IPS-18a (cell line): Measurements from ENCODE around the gene MEX3D.
A peak's percentile ranks its signal among the peaks of the same experiment; 100 is the strongest.

Source experiments
- H3K27ac ChIP-seq: one replicate; pipeline ENCODE4 v1.5.1; 2013; ENCODE audit warnings: low read length
- H3K27me3 ChIP-seq: one replicate; pipeline ENCODE4 v1.6.1; 2013; ENCODE audit warnings: mild to moderate bottlenecking, low read length; ENCODE audit not compliant: control insufficient read depth, insufficient read depth
- H3K36me3 ChIP-seq: one replicate; pipeline ENCODE4 v1.6.1; 2013; ENCODE audit warnings: low read depth, low read length; ENCODE audit not compliant: control insufficient read depth
- H3K4me1 ChIP-seq: one replicate; pipeline ENCODE4 v1.6.1; 2013; ENCODE audit warnings: low read depth, low read length; ENCODE audit not compliant: control insufficient read depth
- H3K4me3 ChIP-seq: one replicate; pipeline ENCODE4 v1.5.1; 2013; ENCODE audit warnings: low read length
- H3K9ac ChIP-seq: one replicate; pipeline ENCODE4 v1.6.1; 2013; ENCODE audit warnings: mild to moderate bottlenecking, low read length, moderate library complexity
- H3K9me3 ChIP-seq: one replicate; pipeline ENCODE4 v1.6.1; 2013; ENCODE audit warnings: low read depth, low read length; ENCODE audit not compliant: control insufficient read depth

The MEX3D gene

DNA sequence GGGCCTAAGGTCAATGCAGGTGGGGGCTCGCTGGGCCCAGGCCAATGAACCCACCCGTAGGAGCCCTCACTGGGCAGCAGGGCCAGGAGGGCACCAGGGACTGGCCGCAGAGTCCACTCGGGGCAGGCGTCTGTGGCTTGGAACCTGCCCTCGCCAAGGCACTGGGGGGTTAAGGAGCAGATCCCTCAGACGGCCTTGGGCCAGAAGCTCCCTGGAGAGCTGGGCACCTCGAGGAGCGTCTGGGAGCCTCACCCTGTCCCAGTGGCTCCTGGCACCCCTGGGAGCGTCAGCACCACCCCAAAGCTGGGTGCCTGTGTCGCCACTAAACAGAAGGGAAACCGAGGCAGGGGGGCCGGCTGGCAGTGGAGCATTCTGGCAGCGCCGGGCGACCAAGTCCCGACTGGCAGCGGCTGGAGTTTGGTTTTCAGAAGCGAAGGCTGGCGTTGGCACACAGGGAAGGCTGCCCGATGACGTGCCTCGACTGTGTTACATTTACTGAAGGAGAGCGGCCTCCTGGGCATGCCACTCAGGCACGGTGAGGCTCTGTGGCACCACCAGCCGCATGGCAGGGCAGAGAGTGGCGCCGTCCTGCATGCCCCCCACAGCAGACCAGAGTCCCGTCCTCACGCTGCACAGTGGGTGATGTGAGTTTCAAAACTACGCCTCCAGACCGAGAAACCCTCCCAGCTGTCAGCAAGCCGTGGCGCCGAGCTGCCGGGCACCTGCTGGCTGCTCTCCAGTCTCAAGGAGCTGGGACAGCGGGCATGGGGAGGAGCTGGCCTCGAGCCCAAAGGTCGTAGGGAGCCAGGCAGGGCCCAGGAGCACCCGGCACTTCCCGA, 9.2 kb upstream of the MEX3D start:
- no peaks in the 10 kb centered on the region for H3K4me1 ChIP-seq
- no peaks in the 10 kb centered on the region for H3K27me3 ChIP-seq
- no peaks in the 10 kb centered on the region for H3K9me3 ChIP-seq
- no peak overlapping the region for H3K4me3 ChIP-seq
- peaks cover 30% of the 10 kb centered on the region for H3K36me3 ChIP-seq
- no peak overlapping the region for H3K27ac ChIP-seq
- no peak overlapping the region for H3K9ac ChIP-seq

DNA sequence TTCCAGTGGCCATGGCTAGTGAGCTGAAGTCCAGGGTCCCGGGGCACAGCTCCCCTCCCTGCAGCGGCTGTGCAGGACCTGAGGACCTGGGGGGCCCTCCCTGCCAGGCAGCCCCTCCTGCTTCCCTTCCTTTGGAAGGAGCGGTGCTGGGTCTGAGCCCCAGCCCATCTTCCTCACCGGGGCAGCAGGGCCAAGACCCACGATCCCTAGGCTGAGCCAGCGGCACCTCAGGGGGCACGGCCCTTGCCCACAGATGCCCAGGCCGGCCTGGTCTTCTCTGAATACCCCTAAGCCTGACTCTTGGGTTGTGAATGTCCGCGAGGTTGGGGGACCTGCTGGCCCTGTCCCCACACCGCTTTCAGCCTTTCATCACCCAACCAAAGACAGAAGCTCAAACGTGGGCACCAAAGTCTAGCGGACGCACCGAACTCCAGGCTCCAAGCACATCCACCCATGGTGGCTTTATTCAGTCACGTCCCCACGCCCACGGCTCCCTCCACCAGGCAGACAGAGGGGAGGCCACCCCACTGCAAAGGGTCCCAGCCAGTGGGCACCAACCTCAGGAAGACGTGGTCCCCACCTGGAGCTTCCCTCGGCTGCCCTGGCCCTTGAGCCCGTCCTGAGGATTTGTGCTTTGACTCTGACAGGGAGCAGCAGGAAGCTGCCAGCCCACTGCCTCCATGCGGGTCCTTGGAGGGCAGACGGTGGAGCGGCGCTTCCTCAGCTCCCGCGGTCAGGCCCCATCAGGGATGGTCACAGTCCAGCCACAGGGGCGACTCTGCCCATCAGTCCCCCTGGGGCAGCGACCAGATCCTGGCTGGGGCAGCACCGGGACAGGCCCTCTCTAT, 8.3 kb upstream of the MEX3D start:
- no peak overlapping the region for H3K4me3 ChIP-seq
- peaks cover 24% of the 10 kb centered on the region for H3K36me3 ChIP-seq
- no peaks in the 10 kb centered on the region for H3K9me3 ChIP-seq
- no peaks in the 10 kb centered on the region for H3K4me1 ChIP-seq
- no peak overlapping the region for H3K9ac ChIP-seq
- H3K27me3 ChIP-seq: no peaks in the 10 kb centered on the region
- H3K27ac ChIP-seq: no peak overlapping the region

DNA sequence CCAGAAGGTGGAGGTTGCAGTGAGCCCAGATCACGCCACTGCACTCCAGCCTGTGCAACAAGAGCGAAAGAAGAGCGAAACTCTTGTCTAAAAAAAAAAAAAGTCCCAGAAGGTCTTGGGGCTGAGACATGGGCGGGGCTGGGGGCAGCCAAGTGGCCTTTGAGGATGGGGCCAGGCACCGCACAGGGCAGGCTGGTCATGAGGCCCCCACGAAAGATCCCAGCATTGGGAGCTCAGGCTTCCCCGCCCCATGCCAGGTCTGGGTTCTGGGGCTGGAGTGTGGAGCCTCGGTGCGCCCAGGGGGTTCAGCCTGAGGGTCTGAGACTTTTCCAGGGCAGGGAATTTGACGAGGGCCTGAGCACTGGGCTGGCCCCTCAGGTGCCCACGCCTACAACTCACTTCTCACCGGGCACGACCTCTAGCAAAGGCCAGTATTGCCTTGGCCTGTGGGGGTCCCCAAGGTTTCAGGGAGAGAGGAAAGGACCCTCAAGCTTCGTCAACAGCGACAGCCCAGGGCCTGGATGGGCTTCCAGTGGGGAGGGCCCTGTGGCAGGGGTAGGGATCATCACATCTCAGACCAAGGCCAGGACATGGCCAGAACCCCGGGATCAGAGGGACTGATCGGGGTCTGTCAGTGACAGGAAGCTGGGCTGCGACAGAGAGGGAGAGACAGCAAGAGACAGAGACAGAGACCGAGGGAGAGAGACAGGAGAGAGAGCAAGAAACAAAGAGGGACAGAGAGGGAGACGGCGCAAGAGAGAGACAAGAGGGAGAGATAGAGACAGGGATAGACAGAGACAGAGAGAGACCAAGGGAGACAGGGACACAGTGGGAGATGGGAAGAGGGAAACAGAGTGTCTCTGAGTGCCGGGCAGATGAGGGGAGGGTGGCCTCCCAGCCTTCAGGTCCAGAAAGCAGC, 7.5 kb upstream of the MEX3D start:
- no peak overlapping the region for H3K9ac ChIP-seq
- H3K9me3 ChIP-seq: no peaks in the 10 kb centered on the region
- no peaks in the 10 kb centered on the region for H3K4me1 ChIP-seq
- peaks cover 6% of the 10 kb centered on the region for H3K27me3 ChIP-seq
- H3K27ac ChIP-seq: no peak overlapping the region
- no peak overlapping the region for H3K4me3 ChIP-seq
- H3K36me3 ChIP-seq: peaks cover 15% of the 10 kb centered on the region

DNA sequence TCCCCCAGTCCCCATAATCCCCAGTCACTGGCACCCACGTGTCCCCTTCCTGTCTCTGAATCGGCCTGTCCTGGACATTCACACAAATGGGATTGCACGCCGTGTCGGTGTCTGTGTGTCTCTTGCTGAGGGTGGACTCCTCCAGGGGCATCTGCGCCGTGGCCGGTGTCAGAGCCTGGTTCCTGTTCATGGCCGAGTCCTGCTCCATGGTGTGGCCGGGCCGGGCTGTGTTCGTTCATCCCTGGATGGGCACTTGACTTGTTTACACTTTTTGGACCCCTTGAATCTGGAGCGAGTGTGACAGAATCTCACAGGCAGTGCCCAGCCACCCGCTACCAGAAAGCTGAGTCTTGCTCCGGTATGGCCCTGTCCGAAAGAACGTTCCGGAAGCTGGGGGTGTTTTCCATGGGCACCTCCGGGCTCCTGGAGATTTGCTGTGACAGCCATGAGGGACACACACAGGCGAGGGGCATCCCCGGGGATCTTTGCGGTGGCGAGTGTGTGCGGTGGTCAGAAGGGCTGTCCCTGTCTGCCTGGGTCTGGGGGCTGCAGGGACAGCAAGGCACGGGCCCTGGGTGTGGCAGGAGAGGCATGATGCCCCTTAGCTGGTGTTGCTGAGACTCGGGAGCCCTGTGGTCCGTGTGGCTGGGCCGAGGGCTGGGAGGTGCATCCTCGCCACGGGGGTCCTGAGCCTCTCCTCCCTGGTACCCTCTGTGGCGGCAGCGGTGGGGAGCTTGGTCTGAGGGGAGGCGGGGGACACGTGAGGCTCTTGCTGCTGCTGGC, 6.4 kb upstream of the MEX3D start:
- Histone ChIP-seq H3K36me3 (peaks cover 5% of the 10 kb centered on the region), H3K9ac (no peak overlapping the region), H3K27ac (no peak overlapping the region), H3K27me3 (peaks cover 17% of the 10 kb centered on the region), H3K4me3 (no peak overlapping the region), H3K9me3 (no peaks in the 10 kb centered on the region), H3K4me1 (no peaks in the 10 kb centered on the region)

DNA sequence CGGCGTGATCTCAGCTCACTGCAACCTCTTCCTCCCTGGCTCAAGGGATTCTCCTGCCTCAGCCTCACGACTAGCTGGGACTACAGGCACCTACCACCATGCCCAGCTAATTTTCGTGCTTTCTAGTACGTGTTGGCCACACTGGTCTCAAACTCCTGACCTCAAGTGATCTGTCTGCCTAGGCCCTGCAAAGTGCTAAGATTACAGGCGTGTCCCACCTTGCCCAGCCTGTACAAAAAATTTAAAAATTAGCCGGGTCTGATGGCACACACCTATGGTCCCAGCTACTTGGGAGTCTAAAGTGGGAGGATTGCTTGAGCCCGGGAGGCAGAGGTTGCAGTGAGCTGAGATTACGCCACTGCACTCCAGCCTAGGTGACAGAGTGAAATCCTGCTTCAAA, 4.7 kb upstream of the MEX3D start:
- Histone ChIP-seq H3K27me3 (peaks cover 28% of the 10 kb centered on the region), H3K36me3 (no peaks in the 10 kb centered on the region), H3K9ac (no peak overlapping the region), H3K4me3 (no peak overlapping the region), H3K4me1 (no peaks in the 10 kb centered on the region), H3K9me3 (no peaks in the 10 kb centered on the region), H3K27ac (no peak overlapping the region)

DNA sequence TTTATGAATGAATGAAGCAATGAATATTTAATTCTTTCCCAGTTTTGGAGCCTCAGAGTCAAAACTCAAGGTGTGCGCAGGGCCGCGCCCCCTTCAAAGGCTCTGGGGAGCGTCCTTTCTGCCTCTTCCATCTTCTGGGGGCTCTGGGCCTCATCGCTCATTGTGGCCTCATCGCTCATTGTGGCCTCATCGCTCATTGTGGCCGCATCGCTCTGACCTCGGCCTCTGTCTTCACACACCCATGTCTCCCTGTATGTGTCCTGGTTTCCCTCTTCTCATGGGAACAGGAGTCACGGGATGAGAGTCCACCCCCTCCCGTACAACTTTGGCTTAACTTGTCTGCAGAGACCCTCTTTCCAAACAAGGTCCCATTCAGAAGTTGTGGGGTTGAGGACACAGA, 3.2 kb upstream of the MEX3D start:
- no peaks in the 10 kb centered on the region for H3K9me3 ChIP-seq
- H3K4me1 ChIP-seq: no peaks in the 10 kb centered on the region
- no peak overlapping the region for H3K9ac ChIP-seq
- no peak overlapping the region for H3K4me3 ChIP-seq
- no peak overlapping the region for H3K27ac ChIP-seq
- H3K27me3 ChIP-seq: peaks cover 28% of the 10 kb centered on the region
- H3K36me3 ChIP-seq: no peaks in the 10 kb centered on the region

DNA sequence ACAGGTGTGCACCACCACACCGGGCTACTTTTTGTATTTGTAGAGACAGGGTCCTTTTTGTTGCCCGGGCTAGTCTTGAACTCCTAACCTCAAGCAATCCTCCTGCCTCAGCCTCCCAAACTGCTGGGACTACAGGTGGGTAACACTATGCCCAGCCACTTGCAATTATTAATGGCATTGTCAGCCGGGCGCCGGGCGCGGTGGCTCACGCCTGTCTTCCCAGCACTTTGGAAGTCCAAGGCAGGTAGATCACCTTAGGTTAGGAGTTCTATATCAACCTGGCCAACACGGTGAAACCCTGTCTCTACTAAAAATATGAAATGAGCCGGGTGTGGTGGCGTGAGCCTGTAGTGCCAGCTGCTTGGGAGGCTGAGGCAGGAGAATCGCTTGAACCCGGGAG, 2.7 kb upstream of the MEX3D start:
- Histone ChIP-seq H3K9me3 (no peaks in the 10 kb centered on the region), H3K4me1 (no peaks in the 10 kb centered on the region), H3K27me3 (peaks cover 28% of the 10 kb centered on the region), H3K36me3 (no peaks in the 10 kb centered on the region), H3K27ac (no peak overlapping the region), H3K4me3 (no peak overlapping the region), H3K9ac (no peak overlapping the region)

DNA sequence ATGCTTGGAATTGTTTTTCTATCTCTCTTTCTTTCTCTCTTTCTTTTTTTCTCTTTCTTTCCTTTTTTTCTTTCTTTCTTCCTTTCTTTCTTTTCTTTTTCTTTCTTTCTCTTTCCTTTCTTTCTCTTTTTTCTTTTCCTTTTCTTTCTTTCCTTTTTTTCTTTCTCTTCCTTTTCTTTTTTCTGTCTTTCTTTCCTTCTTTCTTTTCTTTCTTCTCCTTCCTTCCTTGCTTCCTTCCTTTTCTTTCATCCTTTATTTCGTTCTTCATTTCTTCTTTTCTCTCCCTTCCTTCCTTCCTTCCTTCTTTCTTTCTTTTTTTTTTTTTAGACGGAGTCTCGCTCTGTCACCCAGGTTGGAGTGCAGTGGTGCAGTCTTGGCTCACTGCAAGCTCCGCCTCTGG, 1.9 kb upstream of the MEX3D start:
- Histone ChIP-seq H3K4me3 (no peak overlapping the region), H3K27me3 (peaks cover 28% of the 10 kb centered on the region), H3K9ac (no peak overlapping the region), H3K27ac (no peak overlapping the region), H3K4me1 (peaks cover 4% of the 10 kb centered on the region), H3K36me3 (no peaks in the 10 kb centered on the region), H3K9me3 (no peaks in the 10 kb centered on the region)

DNA sequence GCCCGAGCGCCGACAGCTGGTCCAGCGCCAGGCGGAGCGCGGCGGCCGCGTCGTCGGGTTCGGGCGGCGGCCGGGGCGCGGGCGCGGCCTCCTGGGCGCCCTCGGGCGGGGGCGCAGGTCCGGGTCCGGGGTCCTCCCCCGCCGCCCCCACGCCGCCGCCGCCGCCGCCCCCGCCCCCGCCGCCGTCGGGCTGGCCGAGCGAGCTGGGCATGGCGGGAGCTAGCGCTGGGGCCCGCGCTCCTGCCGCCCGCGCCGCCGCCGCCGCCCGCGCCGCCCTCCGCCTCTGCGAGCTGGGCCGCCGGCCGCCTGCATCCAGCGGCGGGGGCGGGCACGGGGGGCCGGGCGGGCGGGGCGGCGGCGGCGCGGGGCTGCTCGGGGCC, 287 bp downstream of the MEX3D start:
- Histone ChIP-seq H3K27me3 (peaks cover 28% of the 10 kb centered on the region), H3K4me1 (peaks cover 4% of the 10 kb centered on the region), H3K27ac (no peak overlapping the region), H3K9me3 (no peaks in the 10 kb centered on the region), H3K9ac (no peak overlapping the region), H3K4me3 (no peak overlapping the region), H3K36me3 (peaks cover 7% of the 10 kb centered on the region)

DNA sequence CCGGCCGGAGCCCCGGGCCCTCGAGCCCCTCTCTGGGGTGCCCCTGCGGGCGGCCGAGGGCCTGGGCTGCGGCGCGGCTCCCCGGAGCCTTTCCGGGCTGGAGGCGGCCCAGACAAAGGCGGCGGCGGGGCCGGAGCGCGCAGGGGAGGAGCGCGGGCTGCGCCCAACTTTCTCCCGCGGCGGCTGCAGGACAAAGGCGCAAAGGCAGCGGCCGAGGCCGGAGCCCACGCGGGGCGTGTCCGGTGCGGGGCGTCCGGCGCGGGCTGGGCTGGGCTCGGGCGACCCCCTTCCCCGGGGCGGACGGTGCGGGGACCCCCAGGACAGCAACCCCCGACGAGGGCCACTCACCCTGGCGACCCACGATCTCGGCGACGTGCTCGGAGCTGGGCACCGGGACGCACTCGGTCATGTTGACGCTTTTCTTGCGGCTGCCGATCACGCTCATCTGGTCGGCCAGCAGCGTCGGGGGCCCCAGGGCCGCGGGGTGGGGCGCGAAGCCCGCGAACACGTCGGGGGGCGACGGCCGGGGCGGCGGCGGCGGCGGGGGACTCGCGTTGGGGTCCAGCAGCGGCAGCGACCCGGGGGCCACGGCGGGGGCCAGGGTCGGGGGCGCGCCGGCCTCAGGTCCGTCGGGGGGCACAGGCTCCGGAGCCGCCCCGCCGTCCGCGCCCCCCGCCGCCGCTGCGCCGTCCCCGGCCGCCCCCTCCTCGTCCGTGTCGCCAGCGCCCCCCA, 843 bp downstream of the MEX3D start:
- peak overlapping the region; percentile 79 for H3K4me3 ChIP-seq
- H3K27ac ChIP-seq: no peak overlapping the region
- H3K4me1 ChIP-seq: peaks cover 4% of the 10 kb centered on the region
- H3K27me3 ChIP-seq: peaks cover 28% of the 10 kb centered on the region
- peaks cover 11% of the 10 kb centered on the region for H3K36me3 ChIP-seq
- H3K9ac ChIP-seq: peak overlapping the region; percentile 94
- no peaks in the 10 kb centered on the region for H3K9me3 ChIP-seq
